Naive B cell (primary cell): ENCODE results near the gene SLC19A1. TPM values are rescaled to one million over a fixed set of nuclear protein-coding genes. Genes with fewer than 3 reads are reported as not detected.
A peak's percentile ranks its signal among the peaks of the same experiment; 100 is the strongest.
"Not testable (repeated sequence)": the region's sequence is repeated elsewhere in the genome, so short reads cannot be mapped to it uniquely, and the experiment has no call there.

Experiments
- ATAC-seq, 2 donors: fragments of 150-1000 bp; cut with Tn5 transposase; 2 replicates each; pipeline ENCODE4 v1.10.0; 2021; ENCODE audit warnings: low read depth in 2 of 2, mild to moderate bottlenecking in 2 of 2, moderate library complexity in 2 of 2
- DNase-seq: peaks from one replicate; pipeline ENCODE4 v3.0.0; 2022
- H3K27ac Mint-ChIP-seq, 6 donors: one replicate each; pipeline ENCODE4 v1.8.0; 2020 to 2022; ENCODE audit warnings: mild to moderate bottlenecking in 6 of 6, mixed read lengths in 6 of 6, moderate library complexity in 5 of 6, inconsistent platforms in 2 of 6
- H3K27me3 Mint-ChIP-seq, 3 donors: one replicate each; pipeline ENCODE4 v1.8.0; 2021 to 2022; ENCODE audit warnings: mixed read lengths in 3 of 3, mild to moderate bottlenecking in 1 of 3
- H3K36me3 Mint-ChIP-seq, 2 donors: one replicate each; pipeline ENCODE4 v1.8.0; 2020 to 2022; ENCODE audit warnings: mixed read lengths in 2 of 2, inconsistent platforms in 1 of 2, mild to moderate bottlenecking in 1 of 2
- H3K4me1 Mint-ChIP-seq, 3 donors: one replicate each; pipeline ENCODE4 v1.8.0; 2020 to 2022; ENCODE audit warnings: mixed read lengths in 3 of 3, inconsistent platforms in 1 of 3, mild to moderate bottlenecking in 1 of 3, moderate library complexity in 1 of 3
- H3K4me3 Mint-ChIP-seq, 8 donors: one replicate each; pipeline ENCODE4 v1.8.0; 2020 to 2022; ENCODE audit warnings: mild to moderate bottlenecking in 8 of 8, mixed read lengths in 8 of 8, moderate library complexity in 8 of 8, inconsistent platforms in 2 of 8
- H3K9me3 Mint-ChIP-seq, 7 donors: one replicate each; pipeline ENCODE4 v1.8.0; 2020 to 2022; ENCODE audit warnings: mixed read lengths in 7 of 7, mild to moderate bottlenecking in 5 of 7, inconsistent platforms in 2 of 7, moderate library complexity in 1 of 7
- polyA plus RNA-seq, 6 donors: library from polyadenylated mRNA; unstranded; fragments of 300-500 nt; fragmentation: Illumina TruSeq; gene quantifications; one replicate each; pipeline ENCODE4 v1.2.3, GENCODE V29; 2021; ENCODE audit warnings: low read depth in 6 of 6

Gene SLC19A1
- polyA plus RNA-seq, 6 donors from 2014 or later, result 2.9 to 20.0 (median 4.3) TPM

GRCh38 chr21:45535341-45536081, 6.7 kb downstream of the SLC19A1 start:
- DNase-seq (no peak), ATAC-seq (no peak)
- H3K4me3 Mint-ChIP-seq, result peak overlapping the region in 1 of 8 donors; percentile 21

GRCh38 chr21:45534636-45535331, 7.5 kb downstream of the SLC19A1 start:
- ATAC-seq (no peak), DNase-seq (no peak)
- Mint-ChIP-seq H3K4me1 (peaks cover 7 to 13% (median 13%) of the 10 kb centered on the region in 3 donors), H3K36me3 (no peaks in the 10 kb centered on the region), H3K27me3 (no peaks in the 10 kb centered on the region), H3K27ac (peak overlapping the region in 1 of 6 donors; percentile 37), H3K9me3 (no peaks in the 10 kb centered on the region), H3K4me3 (no peak overlapping the region)

More at GRCh38 chr21:45535341-45536081, 6.7 kb downstream of the SLC19A1 start:
- no peaks in the 10 kb centered on the region for H3K9me3 Mint-ChIP-seq
- H3K36me3 Mint-ChIP-seq, result no peaks in the 10 kb centered on the region
- H3K27ac Mint-ChIP-seq, result peak overlapping the region in 1 of 6 donors; percentile 81
- H3K27me3 Mint-ChIP-seq, result no peaks in the 10 kb centered on the region
- H3K4me1 Mint-ChIP-seq, result peaks cover 8 to 19% (median 13%) of the 10 kb centered on the region in 3 donors

GRCh38 chr21:45533846-45534635, 8.2 kb downstream of the SLC19A1 start:
- no peak for DNase-seq

GRCh38 chr21:45533361-45533845, 8.8 kb downstream of the SLC19A1 start:
- no peak overlapping the region for H3K4me3 Mint-ChIP-seq
- ATAC-seq (no peak), DNase-seq (no peak)
- no peaks in the 10 kb centered on the region for H3K36me3 Mint-ChIP-seq
- H3K9me3 Mint-ChIP-seq, result no peaks in the 10 kb centered on the region
- H3K27me3 Mint-ChIP-seq, result no peaks in the 10 kb centered on the region
- peaks cover 7 to 13% (median 10%) of the 10 kb centered on the region in 3 donors for H3K4me1 Mint-ChIP-seq
- no peak overlapping the region for H3K27ac Mint-ChIP-seq

More at GRCh38 chr21:45533846-45534635, 8.2 kb downstream of the SLC19A1 start:
- Mint-ChIP-seq H3K9me3 (no peaks in the 10 kb centered on the region), H3K36me3 (no peaks in the 10 kb centered on the region), H3K4me1 (peaks cover 7 to 13% (median 10%) of the 10 kb centered on the region in 3 donors), H3K4me3 (peak overlapping the region in 1 of 8 donors; percentile 56), H3K27ac (no peak overlapping the region), H3K27me3 (no peaks in the 10 kb centered on the region)
- no peak for ATAC-seq

GRCh38 chr21:45532826-45533360, 9.3 kb downstream of the SLC19A1 start:
- Mint-ChIP-seq H3K27ac (peak overlapping the region in 3 of 6 donors; percentile 74 to 94 (median 89)), H3K4me3 (peak overlapping the region in 6 of 8 donors; percentile 16 to 87 (median 68)), H3K9me3 (no peaks in the 10 kb centered on the region), H3K27me3 (no peaks in the 10 kb centered on the region), H3K36me3 (no peaks in the 10 kb centered on the region), H3K4me1 (peaks cover 7 to 13% (median 10%) of the 10 kb centered on the region in 3 donors)
- DNase-seq (no peak), ATAC-seq (no peak)

DNA sequence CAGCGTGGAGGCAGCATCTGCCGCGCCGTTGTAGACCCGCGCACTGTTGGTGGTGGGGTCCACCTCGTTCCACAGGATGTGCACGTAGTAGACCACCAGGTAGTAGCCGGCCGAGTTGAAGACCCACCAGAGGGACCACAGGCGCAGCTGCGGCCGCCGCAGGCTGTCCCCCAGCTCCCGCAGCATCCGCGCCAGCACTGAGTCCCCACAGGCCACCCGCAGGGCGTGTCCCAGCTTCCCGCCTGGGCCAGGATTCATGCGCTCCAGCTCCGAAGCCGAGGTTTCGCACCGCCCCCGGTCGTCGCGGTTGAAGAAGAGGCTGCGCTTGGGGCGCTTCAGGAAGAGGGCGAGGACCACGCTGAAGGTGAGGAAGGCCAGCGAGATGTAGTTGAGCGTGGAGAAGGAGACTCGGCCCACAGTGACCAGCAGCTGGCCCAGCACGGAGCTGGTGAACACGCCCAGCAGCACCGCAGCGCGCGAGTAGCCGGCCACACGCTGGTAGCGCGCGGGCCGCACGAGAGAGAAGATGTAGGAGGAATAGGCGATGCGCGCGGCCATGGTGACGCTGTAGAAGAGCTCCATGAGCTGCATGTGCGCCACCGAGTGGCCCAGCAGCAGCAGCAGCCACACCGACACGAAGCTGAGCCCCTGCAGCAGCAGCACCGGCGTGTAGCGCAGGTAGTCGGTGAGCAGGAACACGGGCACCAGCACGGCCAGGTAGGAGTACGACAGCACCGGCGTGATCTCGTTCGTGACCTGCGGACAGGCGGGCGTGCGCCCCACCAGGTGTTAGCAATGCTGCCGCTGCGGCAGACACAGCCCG, 10.6 kb downstream of the SLC19A1 start:
- Mint-ChIP-seq H3K4me1 (peaks cover 7 to 13% (median 10%) of the 10 kb centered on the region in 3 donors), H3K9me3 (no peaks in the 10 kb centered on the region), H3K27me3 (no peaks in the 10 kb centered on the region), H3K36me3 (peaks cover 0 to 6% of the 10 kb centered on the region in 2 donors), H3K27ac (peak overlapping the region in 1 of 6 donors; percentile 72), H3K4me3 (peak overlapping the region in 1 of 8 donors; percentile 51)
- ATAC-seq (no peak), DNase-seq (no peak)

- not testable (repeated sequence) for H3K27me3 Mint-ChIP-seq, DNase-seq, H3K9me3 Mint-ChIP-seq, H3K36me3 Mint-ChIP-seq, H3K27ac Mint-ChIP-seq, H3K4me3 Mint-ChIP-seq, ATAC-seq
- peaks cover 7 to 13% (median 10%) of the 10 kb centered on the region in 3 donors for H3K4me1 Mint-ChIP-seq
Observed at GRCh38 chr21:45531114-45531392, 11.2 kb downstream of the SLC19A1 start.

DNA sequence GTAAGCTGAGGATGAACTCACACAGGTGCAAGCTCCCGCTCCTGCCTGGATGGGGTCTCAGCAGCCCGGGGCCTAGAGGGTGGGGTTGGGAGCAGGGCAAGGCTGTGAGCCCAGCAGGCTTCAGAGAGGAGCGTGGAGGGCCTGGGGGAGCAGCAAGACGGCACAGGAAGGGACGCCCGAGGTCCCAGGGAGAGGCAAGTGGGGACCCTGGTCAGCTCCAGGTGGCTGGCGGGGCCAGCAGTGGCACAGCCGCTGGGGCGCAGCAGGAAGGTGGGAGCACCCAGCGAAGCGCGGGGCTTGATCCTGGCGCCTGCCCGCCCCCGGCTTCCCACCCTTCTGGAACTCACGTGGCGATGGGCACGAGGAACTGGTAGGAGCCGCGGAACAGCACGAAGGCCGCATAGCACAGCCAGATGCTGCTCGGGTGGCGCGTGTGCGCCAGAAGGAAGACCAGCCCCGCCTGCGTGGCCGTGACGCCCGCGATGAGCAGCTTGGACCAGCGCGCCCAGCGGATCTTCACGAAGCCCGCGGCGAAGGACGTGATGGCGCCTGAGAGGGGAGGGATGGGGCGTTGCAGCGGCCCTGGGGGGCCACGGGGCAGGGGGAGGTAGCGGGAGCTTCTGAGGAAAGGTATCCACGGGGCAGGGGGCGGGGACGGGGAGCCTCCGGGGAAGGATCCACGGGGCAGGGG, 11.7 kb downstream of the SLC19A1 start:
- no peaks in the 10 kb centered on the region for H3K9me3 Mint-ChIP-seq
- no peak overlapping the region for H3K27ac Mint-ChIP-seq
- no peaks in the 10 kb centered on the region for H3K27me3 Mint-ChIP-seq
- no peak for DNase-seq
- no peak overlapping the region for H3K4me3 Mint-ChIP-seq
- peaks cover 0 to 6% of the 10 kb centered on the region in 2 donors for H3K36me3 Mint-ChIP-seq
- no peak for ATAC-seq
- peaks cover 7 to 13% (median 10%) of the 10 kb centered on the region in 3 donors for H3K4me1 Mint-ChIP-seq

- Mint-ChIP-seq H3K4me1 (peaks cover 7 to 10% (median 9%) of the 10 kb centered on the region in 3 donors), H3K36me3 (peaks cover 0 to 6% of the 10 kb centered on the region in 2 donors), H3K27me3 (no peaks in the 10 kb centered on the region), H3K9me3 (no peaks in the 10 kb centered on the region), H3K4me3 (no peak overlapping the region), H3K27ac (no peak overlapping the region)
- DNase-seq (no peak), ATAC-seq (no peak)
Observed at GRCh38 chr21:45529785-45530422, 12.3 kb downstream of the SLC19A1 start.

DNA sequence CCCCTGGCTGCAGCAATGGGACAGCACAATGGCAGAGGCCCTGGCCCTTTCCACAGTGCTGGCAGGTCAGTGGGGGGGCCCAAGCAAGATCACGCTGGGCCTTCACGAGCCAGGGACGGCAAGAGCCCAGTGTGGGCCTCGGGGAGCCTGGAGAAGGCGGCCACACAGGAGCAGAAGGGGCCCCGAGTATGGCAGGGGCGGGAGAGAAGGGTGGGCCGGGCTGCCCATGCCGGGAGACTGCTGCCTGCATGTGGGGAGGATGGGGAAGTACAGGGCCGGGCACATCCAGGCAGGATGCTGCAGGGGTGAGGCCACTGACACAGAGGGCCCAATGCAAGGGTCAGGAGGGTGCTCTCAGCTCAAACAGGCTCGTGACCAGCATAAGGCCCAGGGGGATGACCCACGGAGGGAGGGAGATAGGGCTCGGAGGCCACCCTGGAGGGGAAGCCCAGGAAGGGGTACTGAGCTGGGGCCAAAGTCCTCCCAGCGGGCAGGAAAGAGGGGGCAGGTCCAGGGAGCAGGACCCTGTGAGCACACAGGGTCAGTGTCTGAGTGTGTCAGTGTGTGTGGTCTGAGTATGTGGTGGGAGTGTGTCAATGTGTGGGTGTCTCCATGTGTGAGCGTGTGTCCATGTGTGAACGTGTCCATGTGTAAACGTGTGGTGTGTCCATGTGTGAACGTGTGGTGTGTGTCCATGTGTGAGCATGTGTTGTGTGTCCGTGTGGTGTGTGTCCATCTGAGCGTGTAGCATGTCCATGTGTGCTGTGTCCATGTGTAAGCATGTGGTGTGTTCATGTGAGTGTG, 13.1 kb downstream of the SLC19A1 start:
- Mint-ChIP-seq H3K27me3 (no peaks in the 10 kb centered on the region), H3K4me1 (peaks cover 5 to 10% (median 7%) of the 10 kb centered on the region in 3 donors), H3K9me3 (no peaks in the 10 kb centered on the region), H3K36me3 (peaks cover 0 to 6% of the 10 kb centered on the region in 2 donors), H3K27ac (no peak overlapping the region), H3K4me3 (no peak overlapping the region)
- DNase-seq (no peak), ATAC-seq (no peak)

- H3K4me3 Mint-ChIP-seq, result no peak overlapping the region
- no peak overlapping the region for H3K27ac Mint-ChIP-seq
- no peak for DNase-seq
- no peaks in the 10 kb centered on the region for H3K9me3 Mint-ChIP-seq
- no peaks in the 10 kb centered on the region for H3K27me3 Mint-ChIP-seq
- H3K4me1 Mint-ChIP-seq, result peaks cover 5 to 8% (median 7%) of the 10 kb centered on the region in 3 donors
- H3K36me3 Mint-ChIP-seq, result peaks cover 0 to 6% of the 10 kb centered on the region in 2 donors
- ATAC-seq, result no peak
Observed at GRCh38 chr21:45528028-45528705, 14.1 kb downstream of the SLC19A1 start.
